ENCODE results near the gene ONECUT2.

The ONECUT2 gene

DNA sequence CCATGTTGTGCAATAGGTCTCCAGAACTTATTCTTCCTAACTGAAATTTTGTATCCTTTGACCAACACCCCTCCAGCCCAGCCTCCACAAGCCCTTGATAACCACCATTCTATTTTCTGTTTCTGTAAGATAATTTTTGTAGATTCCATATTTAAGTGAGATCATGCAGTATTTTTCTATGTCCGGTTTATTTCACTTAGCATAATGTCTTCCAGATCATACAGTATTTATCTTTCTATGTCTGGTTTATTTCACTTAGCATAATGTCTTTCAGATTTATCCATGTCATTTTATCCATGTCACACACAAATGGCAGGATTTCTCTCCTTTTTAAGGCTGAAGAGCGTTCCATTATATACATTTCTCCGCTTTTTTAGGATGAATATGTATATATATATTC is 24.4 kb upstream of the ONECUT2 start:
- no peaks in the 10 kb centered on the region for H4K20me1 ChIP-seq (ENCODE audit: insufficient read depth, low read length)
- no peak overlapping the region for H3K4me2 ChIP-seq (ENCODE audit: insufficient read depth, low read length)

DNA sequence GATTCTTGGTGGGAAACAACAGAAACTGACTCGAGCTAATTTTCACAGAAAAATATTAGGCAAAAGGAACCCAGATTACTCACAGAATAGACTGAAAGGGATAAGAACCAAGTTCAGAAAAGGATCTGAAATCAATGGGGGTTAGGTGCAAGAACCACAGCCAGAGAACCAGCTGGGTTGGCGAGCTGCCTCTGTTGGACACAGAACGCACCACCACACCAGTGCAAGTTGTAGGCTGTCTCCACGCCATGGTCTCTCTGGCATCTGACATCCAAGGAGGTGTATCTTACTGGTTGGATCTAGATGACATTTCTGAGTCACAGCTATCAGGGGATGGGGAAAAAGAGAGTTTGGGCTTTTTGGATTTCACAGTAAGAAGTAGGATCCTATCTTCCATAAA is 18.6 kb upstream of the ONECUT2 start:
- Histone ChIP-seq H3K27ac (ENCODE audit: low read length) (no peak overlapping the region), H3K4me2 (ENCODE audit: insufficient read depth, low read length) (no peak overlapping the region), H3K9ac (ENCODE audit: low read depth, low read length) (no peak overlapping the region), H3K79me2 (ENCODE audit: insufficient read depth, low read length) (no peaks in the 10 kb centered on the region), H4K20me1 (ENCODE audit: insufficient read depth, low read length) (no peaks in the 10 kb centered on the region), H2AFZ (ENCODE audit: low read depth, low read length) (no peak overlapping the region), H3K36me3 (ENCODE audit: insufficient read depth, low read length) (no peaks in the 10 kb centered on the region), H3K4me1 (ENCODE audit: insufficient read depth, low read length) (no peaks in the 10 kb centered on the region), H3K4me3 (ENCODE audit: low read depth in 1 of 2, low read length in 2 of 2) (no peak overlapping the region), H3K27me3 (ENCODE audit: insufficient read depth, low read length, poor library complexity) (no peaks in the 10 kb centered on the region), H3K9me3 (ENCODE audit: insufficient read depth, low read length, severe bottlenecking) (no peaks in the 10 kb centered on the region)
- no peak for DNase-seq
- no peak for ATAC-seq (ENCODE audit: insufficient read depth, low read depth)
- TF ChIP-seq, protein P1, sequence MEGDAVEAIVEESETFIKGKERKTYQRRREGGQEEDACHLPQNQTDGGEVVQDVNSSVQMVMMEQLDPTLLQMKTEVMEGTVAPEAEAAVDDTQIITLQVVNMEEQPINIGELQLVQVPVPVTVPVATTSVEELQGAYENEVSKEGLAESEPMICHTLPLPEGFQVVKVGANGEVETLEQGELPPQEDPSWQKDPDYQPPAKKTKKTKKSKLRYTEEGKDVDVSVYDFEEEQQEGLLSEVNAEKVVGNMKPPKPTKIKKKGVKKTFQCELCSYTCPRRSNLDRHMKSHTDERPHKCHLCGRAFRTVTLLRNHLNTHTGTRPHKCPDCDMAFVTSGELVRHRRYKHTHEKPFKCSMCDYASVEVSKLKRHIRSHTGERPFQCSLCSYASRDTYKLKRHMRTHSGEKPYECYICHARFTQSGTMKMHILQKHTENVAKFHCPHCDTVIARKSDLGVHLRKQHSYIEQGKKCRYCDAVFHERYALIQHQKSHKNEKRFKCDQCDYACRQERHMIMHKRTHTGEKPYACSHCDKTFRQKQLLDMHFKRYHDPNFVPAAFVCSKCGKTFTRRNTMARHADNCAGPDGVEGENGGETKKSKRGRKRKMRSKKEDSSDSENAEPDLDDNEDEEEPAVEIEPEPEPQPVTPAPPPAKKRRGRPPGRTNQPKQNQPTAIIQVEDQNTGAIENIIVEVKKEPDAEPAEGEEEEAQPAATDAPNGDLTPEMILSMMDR (IDR thresholded peaks at IDR 0.05; ENCODE audit: borderline replicate concordance, extremely low read depth, low read length, poor library complexity, severe bottlenecking), result no peak
- no peak for TF ChIP-seq EZH2 (IDR thresholded peaks at IDR 0.05; ENCODE audit: borderline replicate concordance, low read depth, low read length, severe bottlenecking)

More for the DNA sequence above, 24.4 kb upstream of the ONECUT2 start:
- Histone ChIP-seq H3K4me1 (ENCODE audit: insufficient read depth, low read length) (no peaks in the 10 kb centered on the region), H3K36me3 (ENCODE audit: insufficient read depth, low read length) (no peaks in the 10 kb centered on the region), H3K4me3 (ENCODE audit: low read depth in 1 of 2, low read length in 2 of 2) (no peak overlapping the region), H3K27ac (ENCODE audit: low read length) (no peak overlapping the region), H3K9me3 (ENCODE audit: insufficient read depth, low read length, severe bottlenecking) (no peaks in the 10 kb centered on the region), H3K27me3 (ENCODE audit: insufficient read depth, low read length, poor library complexity) (no peaks in the 10 kb centered on the region), H2AFZ (ENCODE audit: low read depth, low read length) (no peak overlapping the region), H3K9ac (ENCODE audit: low read depth, low read length) (no peak overlapping the region), H3K79me2 (ENCODE audit: insufficient read depth, low read length) (no peaks in the 10 kb centered on the region)
- TF ChIP-seq, protein P1 (IDR thresholded peaks at IDR 0.05; ENCODE audit: borderline replicate concordance, extremely low read depth, low read length, poor library complexity, severe bottlenecking), result no peak
- TF ChIP-seq EZH2 (IDR thresholded peaks at IDR 0.05; ENCODE audit: borderline replicate concordance, low read depth, low read length, severe bottlenecking), result no peak
- no peak for DNase-seq
- ATAC-seq (ENCODE audit: insufficient read depth, low read depth), result no peak

DNA sequence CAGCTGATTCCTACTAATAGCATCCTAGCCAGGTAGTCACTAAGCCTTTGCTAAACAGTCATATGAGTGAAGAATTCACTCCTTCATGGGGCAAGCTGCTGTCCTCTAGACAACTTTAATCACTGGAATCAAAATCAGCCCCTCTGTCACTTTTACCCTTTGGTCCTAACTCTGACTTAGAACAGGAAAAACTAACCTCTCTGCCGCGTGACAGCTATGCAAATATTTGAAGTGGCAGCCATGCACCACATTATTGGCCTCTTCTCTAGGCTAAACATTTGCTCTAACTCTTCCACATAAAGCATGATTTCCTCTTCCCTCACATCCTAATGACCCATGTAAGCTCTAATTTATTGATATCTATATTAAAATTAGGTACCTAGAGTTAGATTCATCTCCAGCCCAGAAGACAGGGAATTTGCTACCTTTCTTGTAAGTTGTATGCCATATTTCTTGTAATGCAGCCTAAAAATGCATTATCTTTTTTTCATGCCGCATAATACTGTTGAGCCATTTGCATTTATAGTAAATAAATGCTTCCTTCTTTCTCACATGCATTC is 12.8 kb upstream of the ONECUT2 start:
- Histone ChIP-seq H3K36me3 (ENCODE audit: insufficient read depth, low read length) (no peaks in the 10 kb centered on the region), H3K27me3 (ENCODE audit: insufficient read depth, low read length, poor library complexity) (no peaks in the 10 kb centered on the region), H3K4me3 (ENCODE audit: low read depth in 1 of 2, low read length in 2 of 2) (no peak overlapping the region), H3K4me2 (ENCODE audit: insufficient read depth, low read length) (no peak overlapping the region), H2AFZ (ENCODE audit: low read depth, low read length) (no peak overlapping the region), H4K20me1 (ENCODE audit: insufficient read depth, low read length) (no peaks in the 10 kb centered on the region), H3K4me1 (ENCODE audit: insufficient read depth, low read length) (no peaks in the 10 kb centered on the region), H3K79me2 (ENCODE audit: insufficient read depth, low read length) (no peaks in the 10 kb centered on the region), H3K9me3 (ENCODE audit: insufficient read depth, low read length, severe bottlenecking) (no peaks in the 10 kb centered on the region), H3K27ac (ENCODE audit: low read length) (no peak overlapping the region), H3K9ac (ENCODE audit: low read depth, low read length) (no peak overlapping the region)
- TF ChIP-seq, protein P1 (IDR thresholded peaks at IDR 0.05; ENCODE audit: borderline replicate concordance, extremely low read depth, low read length, poor library complexity, severe bottlenecking), result no peak
- no peak for TF ChIP-seq EZH2 (IDR thresholded peaks at IDR 0.05; ENCODE audit: borderline replicate concordance, low read depth, low read length, severe bottlenecking)
- ATAC-seq (ENCODE audit: insufficient read depth, low read depth) (no peak), DNase-seq (no peak)

DNA sequence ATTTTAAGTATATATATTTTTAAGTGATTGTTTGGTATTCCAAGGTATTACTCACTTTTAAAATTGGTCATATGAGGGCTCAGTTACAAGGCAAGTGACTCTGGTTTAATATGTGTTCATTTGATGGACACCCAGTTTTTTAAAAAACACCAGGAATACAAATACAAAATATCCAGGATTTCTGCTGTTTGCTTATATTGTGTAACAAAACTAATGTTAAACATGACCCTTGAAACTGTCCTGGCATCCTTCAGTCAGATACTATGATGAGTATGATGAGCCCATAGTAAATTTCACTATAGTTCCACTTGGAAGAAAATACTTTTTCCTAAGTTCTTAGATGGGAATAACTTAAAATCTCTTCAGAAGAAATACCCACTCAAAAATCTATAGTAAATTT is 11.4 kb upstream of the ONECUT2 start:
- ATAC-seq (ENCODE audit: insufficient read depth, low read depth) (no peak), DNase-seq (no peak)
- no peaks in the 10 kb centered on the region for H3K36me3 ChIP-seq (ENCODE audit: insufficient read depth, low read length)
- TF ChIP-seq, protein P1 (IDR thresholded peaks at IDR 0.05; ENCODE audit: borderline replicate concordance, extremely low read depth, low read length, poor library complexity, severe bottlenecking), result no peak
- no peak for TF ChIP-seq EZH2 (IDR thresholded peaks at IDR 0.05; ENCODE audit: borderline replicate concordance, low read depth, low read length, severe bottlenecking)
- no peaks in the 10 kb centered on the region for H4K20me1 ChIP-seq (ENCODE audit: insufficient read depth, low read length)
- no peak overlapping the region for H3K4me3 ChIP-seq (ENCODE audit: low read depth in 1 of 2, low read length in 2 of 2)
- no peaks in the 10 kb centered on the region for H3K27me3 ChIP-seq (ENCODE audit: insufficient read depth, low read length, poor library complexity)
- no peaks in the 10 kb centered on the region for H3K4me1 ChIP-seq (ENCODE audit: insufficient read depth, low read length)
- no peak overlapping the region for H2AFZ ChIP-seq (ENCODE audit: low read depth, low read length)
- no peak overlapping the region for H3K4me2 ChIP-seq (ENCODE audit: insufficient read depth, low read length)
- no peaks in the 10 kb centered on the region for H3K79me2 ChIP-seq (ENCODE audit: insufficient read depth, low read length)
- H3K9me3 ChIP-seq (ENCODE audit: insufficient read depth, low read length, severe bottlenecking), result no peaks in the 10 kb centered on the region
- H3K27ac ChIP-seq (ENCODE audit: low read length), result no peak overlapping the region
- H3K9ac ChIP-seq (ENCODE audit: low read depth, low read length), result no peak overlapping the region

Data from DND-41 (cell line).